H1 (cell line): Measurements from ENCODE around the gene GCK. TPM values are rescaled to one million over a fixed set of nuclear protein-coding genes. Genes with fewer than 3 reads are reported as not detected.

Experiments used
- RAD21 ChIP-seq, 2 experiments: IDR thresholded peaks in 1 of 2; conservative IDR thresholded peaks in 1 of 2; 2 replicates each; pipeline ENCODE4 v1.6.1; 2011; ENCODE audit warnings: low read depth in 2 of 2, low read length in 2 of 2, improper control_type of control experiment in 1 of 2, inconsistent platforms in 1 of 2, mild to moderate bottlenecking in 1 of 2, moderate library complexity in 1 of 2
- polyA plus RNA-seq, 7 experiments: library from polyadenylated mRNA; depleted of rRNA in 3 of 7; stranded (reverse) in 5 of 7; unstranded in 2 of 7; fragments of >200 nt in 5 of 7; fragments of 200-250 nt in 2 of 7; gene quantifications; 1 replicate in 5 of 7; 2 replicates in 1 of 7; 4 replicates in 1 of 7; pipeline versions ENCODE4 v1.2.1 to v1.2.3, GENCODE V29; 2011 to 2013; ENCODE audit warnings: missing spikeins in 2 of 7, mixed read lengths in 2 of 7
- total RNA-seq: library from RNA; stranded (reverse); fragmentation: NEBNext Ultra II Directional; extraction: Animal tissue kit (Norgen Biotek cat#: 25700); gene quantifications from 2 replicates; pipeline ENCODE4 v1.2.1, GENCODE V29; 2021
- TF ChIP-seq, protein P1 (sequence below): fragments of 300-600 bp; sonication (generic); IDR thresholded peaks from 2 replicates; pipeline ENCODE4 v1.7.1; 2012; ENCODE audit warnings: low read length, moderate library complexity, mild to moderate bottlenecking, inconsistent platforms; ENCODE audit not compliant: insufficient replicate concordance

The GCK gene
- total and polyA plus RNA-seq, 2 of the 8 experiments (the other 6 are each of a cell fraction or from before 2014, with no cell fraction given) = 2.4 to 4.9 TPM

DNA sequence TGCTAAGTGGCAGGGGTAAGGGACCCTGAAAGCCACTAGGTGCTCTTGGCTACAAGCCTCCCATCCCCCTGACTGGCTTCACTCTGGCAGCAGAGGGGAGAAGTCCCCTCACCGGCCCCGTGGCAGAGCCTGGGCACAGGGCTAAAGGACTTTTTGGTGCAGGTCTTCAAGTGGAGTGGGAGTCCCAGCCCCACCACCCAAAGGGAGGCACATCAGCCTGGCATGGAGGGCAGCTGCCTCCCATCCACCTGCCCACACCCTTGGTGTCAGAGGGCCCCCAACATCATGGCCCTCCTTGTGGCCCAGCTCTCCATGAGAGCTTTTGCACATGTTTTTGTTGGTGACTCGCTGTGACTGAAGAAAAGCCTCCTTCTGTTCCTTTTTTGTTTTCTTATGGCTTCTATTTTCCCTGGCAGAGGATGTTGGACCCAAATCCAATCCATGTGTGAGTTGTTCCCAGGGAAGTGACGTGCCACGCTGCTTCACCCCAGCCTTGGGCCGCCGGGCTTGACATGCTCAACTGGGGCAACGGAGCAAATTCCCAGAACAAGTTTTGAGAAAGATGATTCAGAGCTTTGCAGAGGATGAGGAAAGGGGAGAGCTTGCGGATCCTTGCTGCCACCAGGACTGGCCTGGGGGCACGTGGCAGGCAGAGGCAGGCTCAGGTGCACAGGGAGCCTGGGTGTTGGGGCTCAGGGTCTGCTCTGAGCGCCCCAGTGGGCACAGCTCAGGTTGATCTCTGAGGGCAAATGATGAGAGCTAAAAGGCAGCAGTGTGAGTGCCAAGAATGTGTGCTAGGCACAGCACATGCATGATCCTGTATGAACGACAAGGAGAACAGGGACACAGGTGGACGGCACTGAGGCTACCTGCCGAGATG lies 87.0 kb downstream of the GCK start (continued):
- TF ChIP-seq, protein P1, sequence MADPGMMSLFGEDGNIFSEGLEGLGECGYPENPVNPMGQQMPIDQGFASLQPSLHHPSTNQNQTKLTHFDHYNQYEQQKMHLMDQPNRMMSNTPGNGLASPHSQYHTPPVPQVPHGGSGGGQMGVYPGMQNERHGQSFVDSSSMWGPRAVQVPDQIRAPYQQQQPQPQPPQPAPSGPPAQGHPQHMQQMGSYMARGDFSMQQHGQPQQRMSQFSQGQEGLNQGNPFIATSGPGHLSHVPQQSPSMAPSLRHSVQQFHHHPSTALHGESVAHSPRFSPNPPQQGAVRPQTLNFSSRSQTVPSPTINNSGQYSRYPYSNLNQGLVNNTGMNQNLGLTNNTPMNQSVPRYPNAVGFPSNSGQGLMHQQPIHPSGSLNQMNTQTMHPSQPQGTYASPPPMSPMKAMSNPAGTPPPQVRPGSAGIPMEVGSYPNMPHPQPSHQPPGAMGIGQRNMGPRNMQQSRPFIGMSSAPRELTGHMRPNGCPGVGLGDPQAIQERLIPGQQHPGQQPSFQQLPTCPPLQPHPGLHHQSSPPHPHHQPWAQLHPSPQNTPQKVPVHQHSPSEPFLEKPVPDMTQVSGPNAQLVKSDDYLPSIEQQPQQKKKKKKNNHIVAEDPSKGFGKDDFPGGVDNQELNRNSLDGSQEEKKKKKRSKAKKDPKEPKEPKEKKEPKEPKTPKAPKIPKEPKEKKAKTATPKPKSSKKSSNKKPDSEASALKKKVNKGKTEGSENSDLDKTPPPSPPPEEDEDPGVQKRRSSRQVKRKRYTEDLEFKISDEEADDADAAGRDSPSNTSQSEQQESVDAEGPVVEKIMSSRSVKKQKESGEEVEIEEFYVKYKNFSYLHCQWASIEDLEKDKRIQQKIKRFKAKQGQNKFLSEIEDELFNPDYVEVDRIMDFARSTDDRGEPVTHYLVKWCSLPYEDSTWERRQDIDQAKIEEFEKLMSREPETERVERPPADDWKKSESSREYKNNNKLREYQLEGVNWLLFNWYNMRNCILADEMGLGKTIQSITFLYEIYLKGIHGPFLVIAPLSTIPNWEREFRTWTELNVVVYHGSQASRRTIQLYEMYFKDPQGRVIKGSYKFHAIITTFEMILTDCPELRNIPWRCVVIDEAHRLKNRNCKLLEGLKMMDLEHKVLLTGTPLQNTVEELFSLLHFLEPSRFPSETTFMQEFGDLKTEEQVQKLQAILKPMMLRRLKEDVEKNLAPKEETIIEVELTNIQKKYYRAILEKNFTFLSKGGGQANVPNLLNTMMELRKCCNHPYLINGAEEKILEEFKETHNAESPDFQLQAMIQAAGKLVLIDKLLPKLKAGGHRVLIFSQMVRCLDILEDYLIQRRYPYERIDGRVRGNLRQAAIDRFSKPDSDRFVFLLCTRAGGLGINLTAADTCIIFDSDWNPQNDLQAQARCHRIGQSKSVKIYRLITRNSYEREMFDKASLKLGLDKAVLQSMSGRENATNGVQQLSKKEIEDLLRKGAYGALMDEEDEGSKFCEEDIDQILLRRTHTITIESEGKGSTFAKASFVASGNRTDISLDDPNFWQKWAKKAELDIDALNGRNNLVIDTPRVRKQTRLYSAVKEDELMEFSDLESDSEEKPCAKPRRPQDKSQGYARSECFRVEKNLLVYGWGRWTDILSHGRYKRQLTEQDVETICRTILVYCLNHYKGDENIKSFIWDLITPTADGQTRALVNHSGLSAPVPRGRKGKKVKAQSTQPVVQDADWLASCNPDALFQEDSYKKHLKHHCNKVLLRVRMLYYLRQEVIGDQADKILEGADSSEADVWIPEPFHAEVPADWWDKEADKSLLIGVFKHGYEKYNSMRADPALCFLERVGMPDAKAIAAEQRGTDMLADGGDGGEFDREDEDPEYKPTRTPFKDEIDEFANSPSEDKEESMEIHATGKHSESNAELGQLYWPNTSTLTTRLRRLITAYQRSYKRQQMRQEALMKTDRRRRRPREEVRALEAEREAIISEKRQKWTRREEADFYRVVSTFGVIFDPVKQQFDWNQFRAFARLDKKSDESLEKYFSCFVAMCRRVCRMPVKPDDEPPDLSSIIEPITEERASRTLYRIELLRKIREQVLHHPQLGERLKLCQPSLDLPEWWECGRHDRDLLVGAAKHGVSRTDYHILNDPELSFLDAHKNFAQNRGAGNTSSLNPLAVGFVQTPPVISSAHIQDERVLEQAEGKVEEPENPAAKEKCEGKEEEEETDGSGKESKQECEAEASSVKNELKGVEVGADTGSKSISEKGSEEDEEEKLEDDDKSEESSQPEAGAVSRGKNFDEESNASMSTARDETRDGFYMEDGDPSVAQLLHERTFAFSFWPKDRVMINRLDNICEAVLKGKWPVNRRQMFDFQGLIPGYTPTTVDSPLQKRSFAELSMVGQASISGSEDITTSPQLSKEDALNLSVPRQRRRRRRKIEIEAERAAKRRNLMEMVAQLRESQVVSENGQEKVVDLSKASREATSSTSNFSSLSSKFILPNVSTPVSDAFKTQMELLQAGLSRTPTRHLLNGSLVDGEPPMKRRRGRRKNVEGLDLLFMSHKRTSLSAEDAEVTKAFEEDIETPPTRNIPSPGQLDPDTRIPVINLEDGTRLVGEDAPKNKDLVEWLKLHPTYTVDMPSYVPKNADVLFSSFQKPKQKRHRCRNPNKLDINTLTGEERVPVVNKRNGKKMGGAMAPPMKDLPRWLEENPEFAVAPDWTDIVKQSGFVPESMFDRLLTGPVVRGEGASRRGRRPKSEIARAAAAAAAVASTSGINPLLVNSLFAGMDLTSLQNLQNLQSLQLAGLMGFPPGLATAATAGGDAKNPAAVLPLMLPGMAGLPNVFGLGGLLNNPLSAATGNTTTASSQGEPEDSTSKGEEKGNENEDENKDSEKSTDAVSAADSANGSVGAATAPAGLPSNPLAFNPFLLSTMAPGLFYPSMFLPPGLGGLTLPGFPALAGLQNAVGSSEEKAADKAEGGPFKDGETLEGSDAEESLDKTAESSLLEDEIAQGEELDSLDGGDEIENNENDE = no peak
- no peak for TF ChIP-seq RAD21 (IDR thresholded peaks at IDR 0.05 in 1 of 2, conservative IDR thresholded peaks at IDR 0.05 in 1 of 2; ENCODE audit: low read depth in 2 of 2, low read length in 2 of 2)
